ENCODE results near the gene FBLN1. TPM values are rescaled to one million over a fixed set of nuclear protein-coding genes. Genes with fewer than 3 reads are reported as not detected.

The FBLN1 gene
- total and polyA plus RNA-seq, 2 of the 13 experiments (the other 11 are each of a cell fraction or from before 2014, with no cell fraction given) = 37.3 to 103 TPM

DNA sequence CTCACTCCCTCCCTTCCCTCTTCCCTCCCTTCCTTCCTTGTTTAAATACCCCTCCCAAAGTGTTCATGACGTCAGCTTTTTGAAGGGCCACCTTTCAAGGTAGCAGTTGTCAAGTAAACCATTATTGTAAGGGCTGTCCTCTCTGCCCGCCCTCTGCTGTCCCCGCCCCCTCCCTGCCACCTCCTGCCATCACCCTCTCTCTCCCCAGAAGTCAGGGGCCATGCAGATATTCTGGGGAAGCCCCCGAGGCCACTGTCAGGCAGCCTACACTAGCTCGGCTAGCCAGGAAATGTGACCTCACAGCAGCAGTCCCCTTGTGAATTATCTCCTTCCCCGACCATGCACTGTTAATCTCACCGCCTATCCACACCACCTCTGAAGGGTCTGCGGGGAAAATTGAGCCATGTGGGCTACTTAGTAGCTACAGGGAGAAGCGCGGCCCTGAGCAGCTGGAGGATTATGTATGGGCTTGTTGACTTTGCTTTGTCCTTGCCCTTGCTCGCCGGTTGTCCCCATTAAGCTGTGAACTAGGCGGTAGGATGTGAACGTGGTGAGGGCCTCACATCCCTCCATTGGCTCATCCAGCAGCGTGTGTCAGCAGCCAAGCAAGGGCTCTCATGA lies 126.9 kb downstream of the FBLN1 start (continued):
- TF ChIP-seq ZNF281 (CRISPR knock-in tag; IDR thresholded peaks at IDR 0.05; ENCODE audit: borderline replicate concordance) (no peak), PHF21A (CRISPR knock-in tag; IDR thresholded peaks at IDR 0.05) (peak; percentile 73), ZNF296 (CRISPR knock-in tag; conservative IDR thresholded peaks at IDR 0.05) (no peak), ZSCAN31 (CRISPR knock-in tag; IDR thresholded peaks at IDR 0.05; ENCODE audit: low read depth) (no peak), SP2 (CRISPR knock-in tag; IDR thresholded peaks at IDR 0.05) (no peak), ZFP1 (CRISPR knock-in tag; IDR thresholded peaks at IDR 0.05) (no peak), ZFP36L1 (CRISPR knock-in tag; IDR thresholded peaks at IDR 0.05) (no peak), ZFP41 (CRISPR knock-in tag; IDR thresholded peaks at IDR 0.05; ENCODE audit: borderline replicate concordance) (no peak), ONECUT2 (CRISPR knock-in tag; IDR thresholded peaks at IDR 0.05) (no peak), PATZ1 (CRISPR knock-in tag; IDR thresholded peaks at IDR 0.05) (no peak), ZNF292 (CRISPR knock-in tag; IDR thresholded peaks at IDR 0.05; ENCODE audit: borderline replicate concordance, low read depth) (peak; percentile 45; the same call in 1 of the 2 replicates), CHD2 (IDR thresholded peaks at IDR 0.05; ENCODE audit: low read depth, low read length) (no peak), ZNF235 (CRISPR knock-in tag; IDR thresholded peaks at IDR 0.05; ENCODE audit: borderline replicate concordance) (no peak), MAF1 (CRISPR knock-in tag; IDR thresholded peaks at IDR 0.05; ENCODE audit: borderline replicate concordance) (no peak), MLLT10 (CRISPR knock-in tag; IDR thresholded peaks at IDR 0.05) (no peak), AGO2 (optimal IDR thresholded peaks at IDR 0.05; ENCODE audit: low read depth, low read length) (no peak), SMC3 (IDR thresholded peaks at IDR 0.05; ENCODE audit: low read length) (no peak)
- TF ChIP-seq, protein P1, sequence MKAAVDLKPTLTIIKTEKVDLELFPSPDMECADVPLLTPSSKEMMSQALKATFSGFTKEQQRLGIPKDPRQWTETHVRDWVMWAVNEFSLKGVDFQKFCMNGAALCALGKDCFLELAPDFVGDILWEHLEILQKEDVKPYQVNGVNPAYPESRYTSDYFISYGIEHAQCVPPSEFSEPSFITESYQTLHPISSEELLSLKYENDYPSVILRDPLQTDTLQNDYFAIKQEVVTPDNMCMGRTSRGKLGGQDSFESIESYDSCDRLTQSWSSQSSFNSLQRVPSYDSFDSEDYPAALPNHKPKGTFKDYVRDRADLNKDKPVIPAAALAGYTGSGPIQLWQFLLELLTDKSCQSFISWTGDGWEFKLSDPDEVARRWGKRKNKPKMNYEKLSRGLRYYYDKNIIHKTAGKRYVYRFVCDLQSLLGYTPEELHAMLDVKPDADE (CRISPR knock-in tag; IDR thresholded peaks at IDR 0.05) = no peak
- TF ChIP-seq, protein P2, sequence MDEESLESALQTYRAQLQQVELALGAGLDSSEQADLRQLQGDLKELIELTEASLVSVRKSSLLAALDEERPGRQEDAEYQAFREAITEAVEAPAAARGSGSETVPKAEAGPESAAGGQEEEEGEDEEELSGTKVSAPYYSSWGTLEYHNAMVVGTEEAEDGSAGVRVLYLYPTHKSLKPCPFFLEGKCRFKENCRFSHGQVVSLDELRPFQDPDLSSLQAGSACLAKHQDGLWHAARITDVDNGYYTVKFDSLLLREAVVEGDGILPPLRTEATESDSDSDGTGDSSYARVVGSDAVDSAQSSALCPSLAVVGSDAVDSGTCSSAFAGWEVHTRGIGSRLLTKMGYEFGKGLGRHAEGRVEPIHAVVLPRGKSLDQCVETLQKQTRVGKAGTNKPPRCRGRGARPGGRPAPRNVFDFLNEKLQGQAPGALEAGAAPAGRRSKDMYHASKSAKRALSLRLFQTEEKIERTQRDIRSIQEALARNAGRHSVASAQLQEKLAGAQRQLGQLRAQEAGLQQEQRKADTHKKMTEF (CRISPR knock-in tag; IDR thresholded peaks at IDR 0.05) = peak; percentile 29; the same call in 1 of the 2 replicates
- TF ChIP-seq, protein P3, sequence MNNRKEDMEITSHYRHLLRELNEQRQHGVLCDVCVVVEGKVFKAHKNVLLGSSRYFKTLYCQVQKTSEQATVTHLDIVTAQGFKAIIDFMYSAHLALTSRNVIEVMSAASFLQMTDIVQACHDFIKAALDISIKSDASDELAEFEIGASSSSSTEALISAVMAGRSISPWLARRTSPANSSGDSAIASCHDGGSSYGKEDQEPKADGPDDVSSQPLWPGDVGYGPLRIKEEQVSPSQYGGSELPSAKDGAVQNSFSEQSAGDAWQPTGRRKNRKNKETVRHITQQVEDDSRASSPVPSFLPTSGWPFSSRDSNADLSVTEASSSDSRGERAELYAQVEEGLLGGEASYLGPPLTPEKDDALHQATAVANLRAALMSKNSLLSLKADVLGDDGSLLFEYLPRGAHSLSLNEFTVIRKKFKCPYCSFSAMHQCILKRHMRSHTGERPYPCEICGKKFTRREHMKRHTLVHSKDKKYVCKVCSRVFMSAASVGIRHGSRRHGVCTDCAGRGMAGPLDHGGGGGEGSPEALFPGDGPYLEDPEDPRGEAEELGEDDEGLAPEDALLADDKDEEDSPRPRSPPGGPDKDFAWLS (CRISPR knock-in tag; IDR thresholded peaks at IDR 0.05; ENCODE audit: borderline replicate concordance) = no peak

Data from HepG2 (cell line).